Measurements from ENCODE around the gene SULF2.

DNA sequence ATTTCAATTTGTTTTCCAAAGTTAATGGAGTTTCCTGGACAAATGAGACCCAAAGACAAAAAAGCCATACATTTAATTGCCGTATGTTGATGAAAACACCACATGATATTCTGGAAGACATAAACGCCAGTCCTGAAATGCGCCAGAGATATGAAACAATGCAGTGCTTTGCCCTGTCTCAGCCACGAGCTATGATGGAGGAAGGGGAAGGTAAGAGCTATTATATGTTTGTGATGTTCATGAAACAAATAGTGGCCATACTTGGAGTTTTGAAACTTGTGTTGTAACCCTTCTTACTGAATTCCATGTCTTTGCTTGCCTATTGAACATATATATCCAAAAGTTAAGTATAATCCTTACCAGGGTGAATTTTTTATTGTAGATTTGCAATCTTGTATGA is 157.7 kb downstream of the SULF2 start:
- TF ChIP-seq, protein P1, sequence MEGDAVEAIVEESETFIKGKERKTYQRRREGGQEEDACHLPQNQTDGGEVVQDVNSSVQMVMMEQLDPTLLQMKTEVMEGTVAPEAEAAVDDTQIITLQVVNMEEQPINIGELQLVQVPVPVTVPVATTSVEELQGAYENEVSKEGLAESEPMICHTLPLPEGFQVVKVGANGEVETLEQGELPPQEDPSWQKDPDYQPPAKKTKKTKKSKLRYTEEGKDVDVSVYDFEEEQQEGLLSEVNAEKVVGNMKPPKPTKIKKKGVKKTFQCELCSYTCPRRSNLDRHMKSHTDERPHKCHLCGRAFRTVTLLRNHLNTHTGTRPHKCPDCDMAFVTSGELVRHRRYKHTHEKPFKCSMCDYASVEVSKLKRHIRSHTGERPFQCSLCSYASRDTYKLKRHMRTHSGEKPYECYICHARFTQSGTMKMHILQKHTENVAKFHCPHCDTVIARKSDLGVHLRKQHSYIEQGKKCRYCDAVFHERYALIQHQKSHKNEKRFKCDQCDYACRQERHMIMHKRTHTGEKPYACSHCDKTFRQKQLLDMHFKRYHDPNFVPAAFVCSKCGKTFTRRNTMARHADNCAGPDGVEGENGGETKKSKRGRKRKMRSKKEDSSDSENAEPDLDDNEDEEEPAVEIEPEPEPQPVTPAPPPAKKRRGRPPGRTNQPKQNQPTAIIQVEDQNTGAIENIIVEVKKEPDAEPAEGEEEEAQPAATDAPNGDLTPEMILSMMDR (IDR thresholded peaks at IDR 0.05): no peak
- no peak for TF ChIP-seq EZH2 (IDR thresholded peaks at IDR 0.05)
